Activated gamma-delta T cell treated with Interleukin-2 at 50 U/mL for 16 hours (primary cell): ENCODE data around the gene CCDC102B.
"Not testable (repeated sequence)": the region's sequence is repeated elsewhere in the genome, so short reads cannot be mapped to it uniquely, and the experiment has no call there.

Experiments used
- DNase-seq: peaks from one replicate; pipeline ENCODE4 v3.0.0-alpha.2; 2020

The CCDC102B gene

DNA sequence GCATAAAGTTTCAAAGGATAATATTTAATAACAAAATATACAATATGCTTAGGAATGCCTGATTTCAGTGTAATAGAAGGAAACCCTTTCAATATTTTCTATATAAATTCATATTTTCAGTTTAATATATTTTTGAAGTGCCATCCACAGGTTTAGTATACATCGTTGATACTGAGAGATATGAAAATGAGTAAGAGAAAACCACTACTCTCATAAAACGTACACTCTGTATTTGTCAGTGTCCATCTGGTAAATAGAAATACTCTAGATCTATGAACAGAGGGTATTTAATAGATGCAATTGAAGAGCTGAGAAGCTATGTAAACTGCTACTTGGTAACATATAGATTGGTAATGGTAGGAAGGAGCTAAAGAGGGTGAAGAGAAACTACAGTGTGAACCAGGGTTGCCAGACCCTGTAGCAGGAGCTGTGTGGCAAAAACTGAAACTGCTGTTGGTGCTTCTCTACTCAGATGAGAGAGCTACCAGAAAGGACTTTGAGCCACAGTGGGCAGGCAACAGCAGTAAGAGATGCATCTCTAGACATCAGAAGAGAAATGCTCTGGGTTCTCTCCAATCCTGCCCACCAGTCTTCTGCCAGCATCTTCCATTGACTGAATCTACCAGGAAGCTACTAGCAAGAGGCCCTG, 187.4 kb downstream of the CCDC102B start:
- no peak for DNase-seq

DNA sequence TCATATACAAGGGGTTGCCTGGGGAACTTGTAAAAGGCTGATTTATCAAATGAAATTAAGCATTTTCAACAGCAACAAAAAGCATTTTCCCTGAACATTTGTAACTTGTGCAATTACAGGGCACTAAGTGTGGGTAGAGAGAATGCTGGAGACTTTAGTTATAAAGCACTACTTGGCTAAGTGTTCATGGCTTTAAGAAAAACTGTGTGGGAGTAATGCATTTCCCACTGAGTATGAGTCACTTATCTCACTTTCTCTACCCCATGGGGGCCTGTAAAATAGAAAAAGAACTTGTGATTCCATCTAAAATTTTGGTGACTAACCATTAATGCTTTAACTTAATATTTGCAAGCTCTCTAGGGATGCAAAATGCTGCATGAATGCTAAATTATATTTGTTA, 193.4 kb downstream of the CCDC102B start:
- no peak for DNase-seq

DNA sequence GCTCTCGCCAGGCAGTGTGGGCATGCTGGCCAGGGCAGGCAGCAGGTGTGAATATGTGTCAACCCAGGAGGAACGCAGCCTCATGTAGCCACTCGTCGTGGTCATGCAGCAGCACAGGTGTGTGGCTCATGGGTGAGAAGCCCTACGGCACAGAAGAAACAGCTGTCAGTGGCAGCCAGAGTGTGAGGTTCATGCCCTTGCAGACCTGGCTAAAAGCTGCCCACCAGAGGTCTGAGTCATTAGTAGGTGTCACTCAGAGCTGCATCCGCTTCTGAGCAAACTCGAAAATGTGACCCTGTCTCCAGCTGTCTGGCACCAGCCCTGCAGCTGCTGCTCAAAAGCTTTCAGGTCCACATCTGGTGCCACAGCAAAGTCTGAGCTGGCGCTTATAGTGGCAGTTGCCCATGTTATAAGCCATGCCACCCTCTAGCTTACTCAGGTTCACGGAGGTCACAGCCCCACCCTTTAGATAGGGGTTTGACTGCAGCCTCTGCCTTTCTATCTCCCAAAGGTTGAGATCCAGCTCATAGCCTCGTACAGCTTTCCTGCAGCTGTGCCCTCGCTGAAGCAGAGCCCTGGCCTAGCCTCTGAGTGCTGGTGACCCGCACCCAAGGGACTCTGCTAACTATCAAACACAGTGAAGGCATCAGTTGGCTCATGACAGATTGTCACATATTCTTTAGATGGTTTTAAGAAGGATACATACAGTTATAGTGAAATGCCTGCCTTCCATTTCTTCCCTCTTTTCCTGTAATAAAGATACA, 195.0 kb downstream of the CCDC102B start:
- DNase-seq, result no peak

DNA sequence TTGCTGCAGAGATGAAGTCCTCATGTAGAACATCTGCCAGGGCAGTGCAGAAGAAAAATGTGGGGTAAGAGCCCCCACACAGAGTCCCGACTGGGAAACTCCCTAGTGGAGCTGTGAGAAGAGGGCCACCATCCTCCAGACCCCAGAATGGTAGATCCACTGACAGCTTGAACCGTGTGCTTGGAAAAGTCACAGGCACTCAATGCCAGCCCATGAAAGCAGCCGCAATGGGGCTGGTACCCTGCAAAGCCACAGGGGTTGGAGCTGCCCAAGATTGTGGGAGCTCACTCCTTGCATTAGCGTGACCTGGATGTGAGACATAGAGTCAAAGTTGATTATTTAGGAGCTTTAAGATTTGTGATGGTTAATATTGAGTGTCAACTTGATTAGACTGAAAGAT, 197.8 kb downstream of the CCDC102B start:
- DNase-seq, result no peak

DNA sequence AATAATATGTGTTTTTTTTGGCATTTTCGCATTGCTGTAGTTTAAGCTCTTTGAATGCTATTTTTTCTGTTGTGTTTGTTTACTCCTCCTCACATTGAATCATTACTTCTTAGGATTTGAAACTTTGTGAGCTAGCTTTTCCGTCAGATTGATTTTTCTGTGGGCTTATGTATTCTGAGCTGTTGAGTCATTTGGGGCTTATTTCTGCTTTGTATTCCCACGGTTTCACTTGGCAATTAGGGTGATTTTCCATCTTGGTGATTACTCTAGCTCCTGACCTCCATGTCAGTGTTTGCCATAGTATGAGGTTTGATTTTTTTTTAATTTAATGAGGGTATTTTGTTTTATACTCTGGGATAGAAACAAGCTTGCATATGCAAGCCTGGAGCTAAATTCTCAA, 200.0 kb downstream of the CCDC102B start:
- no peak for DNase-seq

DNA sequence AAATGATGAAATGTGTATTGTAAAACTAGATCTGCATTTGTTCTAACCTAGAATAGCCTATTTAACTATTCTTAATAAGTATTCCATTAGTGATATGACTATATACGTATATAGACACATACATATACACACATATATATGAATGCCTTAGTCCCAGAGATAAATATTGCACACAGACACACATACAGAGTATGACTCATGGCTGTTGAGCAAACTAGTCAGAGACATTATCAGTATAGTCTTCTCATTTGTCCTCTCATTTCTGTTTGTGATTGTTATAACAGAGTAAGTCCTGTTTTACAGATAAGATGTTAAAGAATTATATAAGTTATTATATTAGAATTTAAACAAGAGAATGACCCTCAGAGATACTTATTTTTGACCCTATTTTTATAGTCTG, 202.5 kb downstream of the CCDC102B start:
- DNase-seq, result no peak

DNA sequence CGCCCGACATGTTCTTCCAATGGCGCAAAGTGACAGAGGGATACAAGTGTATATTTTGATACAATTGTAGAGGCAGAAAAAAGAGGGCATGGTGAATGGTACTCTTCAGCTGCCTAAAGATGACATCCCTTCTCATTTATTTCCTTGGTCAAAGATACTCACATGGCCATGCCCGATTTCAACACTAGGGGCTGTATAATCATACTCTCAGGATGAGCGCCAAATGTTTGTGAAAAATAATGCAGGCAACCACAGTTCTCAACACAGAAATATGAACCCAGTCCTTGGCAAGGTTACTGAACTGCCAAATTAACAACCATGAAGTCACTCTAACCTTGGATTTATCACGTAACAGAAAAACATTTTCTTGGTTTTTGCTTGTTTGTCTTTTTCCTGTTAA, 204.4 kb downstream of the CCDC102B start:
- DNase-seq, result no peak

DNA sequence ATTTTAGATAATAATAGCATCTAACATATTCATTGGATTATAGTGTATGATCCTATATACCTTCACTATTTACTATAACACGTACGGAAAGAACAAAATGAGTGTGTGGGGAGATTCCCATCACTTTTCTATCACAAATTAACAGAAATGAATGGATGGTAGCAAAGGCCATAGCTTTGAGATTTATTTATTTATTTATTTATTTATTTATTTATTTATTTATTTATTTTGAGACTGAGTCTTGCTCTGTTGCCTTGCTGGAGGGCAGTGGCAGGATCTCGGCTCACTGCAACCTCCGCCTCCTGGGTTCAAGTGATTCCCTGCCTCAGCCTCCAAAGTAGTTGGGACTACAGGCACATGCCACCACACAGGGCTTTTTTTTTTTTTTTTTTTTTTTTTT, 208.3 kb downstream of the CCDC102B start:
- not testable (repeated sequence) for DNase-seq

DNA sequence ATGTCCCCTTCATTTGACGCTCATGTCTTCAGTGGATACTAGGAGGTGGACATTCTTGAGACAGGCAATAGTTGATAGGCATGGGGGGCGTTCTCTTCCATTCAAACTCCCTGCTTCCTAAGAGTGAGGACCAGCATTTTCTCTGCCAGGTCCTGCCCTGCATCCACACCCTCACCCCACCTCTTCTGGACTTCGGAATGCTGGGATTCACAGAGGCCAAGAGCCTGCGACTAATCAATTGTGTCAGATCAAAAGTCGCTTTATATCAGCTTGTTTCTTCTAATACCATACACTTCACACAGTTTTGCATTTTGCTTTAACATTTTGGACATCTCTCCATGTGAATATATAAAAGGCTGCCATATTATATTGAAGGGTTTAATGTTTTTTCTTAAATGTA, 210.7 kb downstream of the CCDC102B start:
- no peak for DNase-seq

DNA sequence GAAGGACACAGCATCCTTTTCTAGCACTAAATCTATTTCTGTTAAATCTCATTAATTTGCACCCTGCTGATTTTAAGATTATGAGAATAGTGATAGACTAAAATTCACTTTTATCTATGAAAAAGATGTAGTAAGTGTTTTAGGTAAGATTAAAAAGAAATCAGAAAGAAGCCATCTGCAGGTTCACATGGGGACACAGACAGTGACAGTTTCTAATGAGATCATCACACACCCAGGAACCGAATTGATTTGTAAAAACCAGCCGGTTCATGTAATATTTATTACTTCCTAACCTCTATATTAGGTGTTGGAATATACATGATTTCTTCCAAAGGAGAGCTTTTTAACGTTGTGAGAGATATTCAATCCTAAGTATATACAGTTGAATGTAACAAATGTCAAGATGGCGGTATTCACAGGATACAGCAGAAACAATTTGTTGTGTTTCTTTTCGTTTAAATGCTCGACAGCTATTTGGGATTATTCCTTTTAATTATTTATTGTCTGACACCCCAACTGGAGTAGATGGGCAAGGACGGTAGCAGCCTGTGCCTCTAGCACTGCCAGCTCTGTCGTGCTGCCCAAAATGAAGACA, 223.4 kb downstream of the CCDC102B start:
- DNase-seq, result no peak

DNA sequence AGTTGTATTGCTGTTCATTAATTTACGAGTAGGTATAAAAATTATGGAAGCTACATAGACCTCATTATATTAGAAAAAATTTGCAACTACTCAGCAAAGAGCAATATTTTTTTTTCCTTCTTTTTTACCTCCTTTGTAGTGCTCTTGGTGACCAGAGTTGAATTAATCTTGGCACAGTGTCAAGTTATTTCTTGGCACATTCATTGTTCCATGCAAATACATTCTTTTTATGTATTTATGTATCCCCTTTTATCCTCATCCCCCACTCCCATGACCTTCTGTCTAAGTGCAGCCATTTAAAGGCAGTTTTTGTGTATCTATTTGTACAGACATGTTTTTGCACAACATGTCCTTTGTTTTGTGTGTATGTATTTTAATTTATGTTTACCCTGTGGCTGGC, 224.5 kb downstream of the CCDC102B start:
- no peak for DNase-seq

DNA sequence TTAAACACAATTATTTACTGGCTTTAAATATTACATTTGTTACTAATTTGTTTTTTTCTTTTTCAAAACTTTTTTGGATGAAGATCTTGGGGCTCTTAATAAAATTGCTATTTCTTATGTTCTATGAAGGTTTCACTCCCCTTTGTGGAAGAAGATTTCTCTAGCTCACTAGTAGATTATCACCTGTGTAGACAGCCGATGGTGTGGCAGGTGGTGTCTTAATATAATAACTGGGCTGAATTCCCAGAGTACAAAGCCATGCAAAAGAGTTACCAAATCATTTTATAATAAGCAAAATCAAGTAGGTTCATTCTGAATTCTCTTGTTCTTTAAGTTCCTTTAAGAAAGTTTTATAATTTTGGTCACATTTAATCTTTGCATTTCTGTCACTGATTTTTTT, 233.7 kb downstream of the CCDC102B start:
- no peak for DNase-seq

DNA sequence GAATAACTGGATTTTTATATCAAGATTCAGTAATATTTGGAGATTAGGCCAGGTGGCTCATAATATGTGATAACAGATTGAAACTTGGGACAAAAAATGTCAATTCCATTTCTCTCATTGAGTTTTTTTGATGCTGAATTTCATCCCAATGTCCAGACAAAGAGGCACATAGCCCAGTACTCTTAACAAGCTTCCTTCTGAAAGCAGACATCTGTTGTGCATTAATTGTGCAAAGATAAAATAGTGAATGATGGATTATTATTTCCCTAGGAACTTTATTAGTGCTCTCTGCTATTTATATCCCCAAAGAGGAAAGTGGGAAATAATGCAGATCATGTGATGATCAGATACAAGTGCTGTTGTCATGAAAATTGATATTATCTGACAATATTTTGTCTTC, 234.1 kb downstream of the CCDC102B start:
- DNase-seq, result no peak

DNA sequence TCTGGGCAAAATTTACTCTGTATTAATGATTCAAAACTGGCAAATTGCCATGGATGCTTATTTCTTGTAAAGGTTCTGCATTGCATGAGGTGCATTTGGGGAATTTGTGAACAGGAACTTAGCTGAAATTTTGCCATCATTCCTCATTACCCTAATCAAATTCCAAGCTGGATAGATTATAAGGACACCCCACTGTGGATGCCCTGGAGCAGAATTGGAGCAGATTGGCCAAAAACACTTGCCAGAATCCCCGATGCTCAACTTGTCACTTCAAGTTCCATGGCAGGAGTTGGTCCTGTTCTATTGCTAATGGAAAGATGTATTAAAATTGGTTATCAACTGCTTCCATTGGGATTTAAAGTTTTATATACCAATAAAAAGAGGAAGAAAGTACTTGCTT, 237.9 kb downstream of the CCDC102B start:
- no peak for DNase-seq

DNA sequence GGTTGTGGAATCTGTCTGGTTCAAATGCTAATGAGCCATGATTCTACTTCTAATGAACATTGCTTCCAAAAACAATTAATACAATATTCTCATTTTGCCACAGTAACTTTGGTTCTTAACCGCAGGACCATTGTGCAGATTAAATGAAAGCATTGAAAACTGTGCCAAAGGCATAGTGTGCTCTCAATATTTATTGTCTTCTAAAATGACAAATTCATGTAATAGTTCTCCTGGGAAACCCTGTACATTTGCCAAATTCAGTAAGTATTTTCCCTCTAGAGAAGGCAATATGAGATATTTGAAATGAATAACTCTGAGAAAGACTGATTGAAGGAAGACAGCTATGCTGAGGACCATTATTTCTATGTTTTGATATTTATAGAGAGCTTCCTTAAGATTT, 246.3 kb downstream of the CCDC102B start:
- DNase-seq, result no peak

DNA sequence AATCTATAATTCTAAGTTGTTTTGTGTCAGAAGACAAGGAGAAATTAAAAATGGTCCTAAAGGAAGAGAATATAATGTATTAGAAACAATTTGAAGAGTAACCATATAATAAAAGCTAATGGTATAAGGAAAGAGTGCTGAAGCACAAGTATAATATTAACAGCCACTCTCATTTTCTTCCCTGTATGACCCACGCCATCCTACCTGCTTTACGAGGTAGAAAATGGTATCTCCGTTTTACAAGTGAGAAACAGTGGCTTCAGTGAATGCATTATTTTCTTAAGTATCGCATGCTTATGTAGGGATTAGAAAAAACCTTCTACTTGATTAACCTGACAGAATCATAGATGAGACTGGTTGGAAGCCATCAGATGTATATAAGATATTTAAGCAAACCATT, 266.2 kb downstream of the CCDC102B start:
- DNase-seq, result no peak

DNA sequence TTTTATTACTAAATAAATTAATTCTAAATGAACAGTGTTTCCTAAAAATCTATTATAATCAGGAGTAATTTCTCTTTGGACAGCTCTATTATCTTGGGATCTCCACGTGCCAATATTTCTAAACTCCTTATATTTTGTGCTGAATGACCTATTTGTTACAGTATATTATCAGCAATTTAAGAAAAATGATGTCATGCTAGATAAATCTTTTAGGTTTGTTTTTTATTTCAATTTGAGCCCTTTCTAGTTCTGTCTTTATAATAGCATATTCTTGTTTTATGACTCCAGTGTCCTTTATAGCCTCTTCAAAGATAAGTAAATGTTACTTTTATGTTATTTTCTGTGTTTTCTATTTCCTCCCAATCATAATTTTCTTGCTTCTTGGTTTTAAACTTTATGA, 269.2 kb downstream of the CCDC102B start:
- DNase-seq, result no peak

DNA sequence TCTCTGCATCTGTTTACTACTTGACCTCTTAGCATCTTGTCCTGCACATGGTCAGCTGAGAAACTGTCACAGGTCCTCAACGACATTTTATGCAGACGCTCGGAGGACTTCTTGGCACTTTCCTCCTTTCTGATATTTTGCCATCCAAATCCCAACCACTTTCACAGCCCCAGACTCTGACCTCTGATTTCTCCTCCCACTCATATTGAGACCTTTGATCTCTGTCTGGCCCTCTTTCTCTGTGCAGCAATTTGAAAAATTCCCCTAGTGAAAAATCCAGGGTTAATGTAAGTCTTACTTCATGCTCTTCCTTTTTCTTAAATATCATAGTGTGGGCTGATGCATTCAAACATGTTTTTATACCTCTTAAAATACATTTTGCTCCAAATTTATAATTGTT, 273.8 kb downstream of the CCDC102B start:
- no peak for DNase-seq

DNA sequence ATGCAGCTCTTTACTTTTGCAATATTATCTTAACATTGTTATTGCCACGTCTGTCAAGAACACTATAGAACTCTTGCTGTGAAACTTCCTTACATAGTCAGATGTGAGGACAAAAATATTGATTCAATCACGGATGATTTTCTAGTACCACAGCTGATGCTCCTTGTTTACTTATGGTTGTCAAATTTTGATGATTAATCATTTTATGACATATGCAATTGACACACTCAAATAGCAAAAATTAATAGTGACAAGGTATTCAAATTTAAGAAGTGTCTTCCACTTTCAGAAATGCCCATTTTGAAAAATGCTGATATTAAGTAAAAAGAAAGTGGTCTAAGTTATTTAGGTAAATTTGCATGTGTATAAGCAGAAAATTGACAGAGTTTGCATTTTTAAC, 284.0 kb downstream of the CCDC102B start:
- DNase-seq, result no peak

DNA sequence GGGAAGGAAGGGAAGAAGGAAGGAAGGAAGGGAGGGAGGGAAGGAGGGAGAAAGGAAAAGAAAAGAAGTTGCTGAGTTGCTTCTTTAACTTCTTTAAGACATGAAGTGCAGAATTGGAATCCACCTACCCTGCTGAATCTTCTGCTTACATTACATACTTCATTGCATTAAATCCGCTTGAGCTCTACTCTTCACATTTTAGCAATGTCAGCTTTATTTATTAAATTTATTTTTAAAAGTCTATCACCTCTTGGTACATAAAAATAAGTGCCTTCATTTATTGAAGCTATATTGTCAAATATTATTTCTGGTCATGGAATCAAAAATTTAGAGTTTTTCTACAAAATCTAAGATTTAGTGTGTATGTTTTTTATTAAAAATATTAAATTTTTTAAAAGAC, 284.6 kb downstream of the CCDC102B start:
- DNase-seq, result no peak

DNA sequence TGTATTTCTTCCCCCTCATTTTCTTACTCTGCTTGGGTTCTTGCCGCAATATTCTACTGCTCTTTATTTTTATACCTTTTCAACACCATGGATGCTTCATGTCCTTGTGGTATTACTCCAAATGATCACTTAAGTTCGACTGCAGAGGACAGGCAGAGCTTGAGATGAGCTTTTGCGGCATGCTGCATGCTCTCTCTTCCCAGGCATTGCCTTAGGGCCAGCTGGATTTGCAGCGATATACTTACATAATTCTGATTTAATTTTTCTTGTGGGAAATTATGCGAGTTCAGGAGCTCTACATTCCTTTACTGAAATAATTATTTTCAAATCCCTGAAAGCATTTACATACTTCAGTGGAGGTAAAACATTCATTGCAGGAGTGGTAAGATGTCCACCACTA, 288.1 kb downstream of the CCDC102B start:
- DNase-seq, result no peak

DNA sequence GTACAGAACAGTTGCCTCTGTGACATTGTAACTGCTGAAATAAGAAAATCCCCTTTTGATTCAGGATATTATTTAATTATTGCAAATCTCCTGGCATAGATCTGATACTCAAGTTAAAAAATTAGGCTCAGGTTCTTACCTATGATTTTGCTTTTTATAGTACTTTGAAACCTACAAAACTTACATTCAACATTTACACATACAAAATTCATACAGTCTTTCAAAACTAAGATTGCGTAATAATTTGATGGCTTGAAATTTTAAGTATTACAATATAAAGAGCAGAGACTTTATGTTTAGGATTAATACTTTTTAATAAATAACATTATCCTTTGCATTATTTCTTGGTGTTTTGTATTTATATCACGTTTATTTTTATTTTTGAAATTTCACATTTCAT, 291.1 kb downstream of the CCDC102B start:
- no peak for DNase-seq

DNA sequence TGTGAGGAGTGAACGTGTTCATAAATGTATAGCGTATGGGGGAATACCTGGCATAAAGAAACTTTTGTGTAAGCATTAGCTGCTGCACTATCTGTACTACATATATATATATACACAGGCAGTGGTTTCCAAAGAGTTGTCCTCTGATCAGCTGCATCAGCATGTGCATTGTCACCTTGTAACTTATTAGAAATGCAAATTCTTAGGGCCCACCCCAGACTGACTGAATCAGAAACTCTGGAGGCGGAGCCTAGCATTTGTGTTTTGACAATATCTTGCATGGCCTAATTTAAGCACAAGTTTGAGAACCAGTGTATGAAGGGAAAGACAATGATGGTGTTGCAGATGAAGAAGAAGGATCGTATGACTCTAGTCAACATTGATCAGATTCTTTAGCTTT, 299.5 kb downstream of the CCDC102B start:
- DNase-seq, result no peak

DNA sequence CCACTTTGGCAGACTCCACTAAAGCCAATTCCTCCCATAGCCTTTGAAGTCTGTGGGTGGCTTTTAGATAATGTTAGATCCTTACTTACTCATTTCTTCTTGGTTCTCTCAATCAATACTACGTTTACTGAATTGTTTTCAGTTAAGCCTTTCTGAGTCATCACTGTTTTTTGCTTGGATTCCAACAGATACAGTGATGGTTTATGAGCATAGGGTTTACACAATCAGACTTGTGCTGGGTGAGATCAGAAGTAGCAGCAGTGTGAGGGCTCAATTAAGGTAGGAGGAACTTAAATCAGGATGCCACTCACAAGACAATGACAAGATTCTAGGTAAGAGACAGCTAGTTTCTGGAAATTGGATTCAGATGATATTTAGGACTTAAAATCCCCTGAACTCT, 305.1 kb downstream of the CCDC102B start:
- DNase-seq, result no peak
